GM12892 (cell line): ENCODE results near the gene ARAP3.
A peak's percentile ranks its signal among the peaks of the same experiment; 100 is the strongest.

Experiments used
- DNase-seq: peaks from one replicate; pipeline ENCODE4 v3.0.0; 2011; ENCODE audit not compliant: insufficient read length
- FAIRE-seq: peaks from 2 replicates; lab custom pipeline; 2011; peaks lifted over from hg19 to GRCh38; lab: Jason Lieb, UNC
- POLR2A ChIP-seq: IDR thresholded peaks from 2 replicates; pipeline ENCODE4 v1.6.1; 2011; ENCODE audit warnings: low read depth, low read length, control low read depth
- POLR2AphosphoS5 ChIP-seq: IDR thresholded peaks from 2 replicates; pipeline ENCODE4 v1.6.1; 2011; ENCODE audit warnings: low read depth, low read length, control low read depth
- TAF1 ChIP-seq: IDR thresholded peaks from 2 replicates; pipeline ENCODE4 v1.6.1; 2011; ENCODE audit warnings: low read depth, mild to moderate bottlenecking, control low read depth, low read length, borderline replicate concordance

Gene ARAP3

GRCh38 chr5:141665995-141666940 lies 15.8 kb downstream of the ARAP3 start:
- DNase-seq (no peak), FAIRE-seq (no peak)
- no peak for TF ChIP-seq POLR2A
- no peak for TF ChIP-seq TAF1
- no peak for TF ChIP-seq POLR2AphosphoS5

- DNase-seq = peak; percentile 77
- TF ChIP-seq TAF1 (no peak), POLR2A (no peak), POLR2AphosphoS5 (no peak)
These were observed 17.1 kb downstream of the ARAP3 start for GRCh38 chr5:141664733-141665461.

GRCh38 chr5:141663506-141663905 lies 18.5 kb downstream of the ARAP3 start:
- no peak for DNase-seq
- FAIRE-seq = no peak
- TF ChIP-seq POLR2AphosphoS5 = no peak
- no peak for TF ChIP-seq POLR2A
- no peak for TF ChIP-seq TAF1

More at GRCh38 chr5:141664733-141665461, 17.1 kb downstream of the ARAP3 start:
- peak; percentile 71 for FAIRE-seq

GRCh38 chr5:141662028-141662427 lies 20.0 kb downstream of the ARAP3 start:
- no peak for FAIRE-seq
- no peak for DNase-seq
- TF ChIP-seq POLR2A (no peak), TAF1 (no peak), POLR2AphosphoS5 (no peak)

- no peak for DNase-seq
- TF ChIP-seq POLR2A (no peak), POLR2AphosphoS5 (no peak), TAF1 (no peak)
- peak; percentile 58 for FAIRE-seq
These were observed 24.0 kb downstream of the ARAP3 start for GRCh38 chr5:141657937-141658545.

- DNase-seq (no peak), FAIRE-seq (no peak)
- TF ChIP-seq POLR2A = no peak
- no peak for TF ChIP-seq TAF1
- no peak for TF ChIP-seq POLR2AphosphoS5
These were observed 24.6 kb downstream of the ARAP3 start for GRCh38 chr5:141657404-141657803.

GRCh38 chr5:141656396-141656795 lies 25.6 kb downstream of the ARAP3 start:
- no peak for FAIRE-seq
- no peak for DNase-seq
- TF ChIP-seq TAF1 = no peak
- TF ChIP-seq POLR2AphosphoS5 = no peak
- TF ChIP-seq POLR2A = no peak

- TF ChIP-seq TAF1 = no peak
- TF ChIP-seq POLR2AphosphoS5 = no peak
- FAIRE-seq (no peak), DNase-seq (no peak)
These were observed 27.0 kb downstream of the ARAP3 start for GRCh38 chr5:141655020-141655419.

- TF ChIP-seq TAF1 (no peak), POLR2A (no peak), POLR2AphosphoS5 (no peak)
- FAIRE-seq (no peak), DNase-seq (no peak)
These were observed 27.7 kb downstream of the ARAP3 start for GRCh38 chr5:141654298-141654697.

- DNase-seq (no peak), FAIRE-seq (peak; percentile 57)
- no peak for TF ChIP-seq POLR2AphosphoS5
- no peak for TF ChIP-seq POLR2A
- TF ChIP-seq TAF1 = no peak
These were observed 30.3 kb downstream of the ARAP3 start for GRCh38 chr5:141651728-141652105.
